ENCODE measurements around the gene PNKD.

GRCh38 chr2:218269900-218270720 is at the start of gene PNKD, which contains the start of gene AAMP:
- TF ChIP-seq SP1 (IDR thresholded peaks at IDR 0.05; ENCODE audit: low read depth, low read length) (peak; percentile 98), HDAC2 (IDR thresholded peaks at IDR 0.05; ENCODE audit: borderline replicate concordance in 1 of 2, low read depth in 2 of 2, low read length in 2 of 2) (peak in 1 of 2 experiments; percentile 13; a peak in 1 of 4 replicates), EP300 (IDR thresholded peaks at IDR 0.05; ENCODE audit: borderline replicate concordance in 1 of 2, low read depth in 2 of 2, low read length in 2 of 2) (no peak), POLR2A (IDR thresholded peaks at IDR 0.05; ENCODE audit: control extremely low read depth in 1 of 2, low read depth in 2 of 2, low read length in 2 of 2) (peak in 1 of 2 experiments; percentile 82; a peak in 2 of 3 replicates), RBBP5 (IDR thresholded peaks at IDR 0.05; ENCODE audit: borderline replicate concordance, low read depth, low read length) (0 out of 2 replicates have a peak, but pooled peaks have one; percentile 64), EZH2 (IDR thresholded peaks at IDR 0.05; ENCODE audit: low read depth, low read length, severe bottlenecking) (no peak), CHD2 (IDR thresholded peaks at IDR 0.05; ENCODE audit: low read length) (peak; percentile 89), SP2 (IDR thresholded peaks at IDR 0.05; ENCODE audit: low read length) (peak; percentile 83), SIN3A (conservative IDR thresholded peaks at IDR 0.05 in 1 of 2, IDR thresholded peaks at IDR 0.05 in 1 of 2; ENCODE audit: low read depth in 1 of 2, low read length in 2 of 2) (peak; percentile 16 to 78; a peak in 2 of 4 replicates), CBX8 (IDR thresholded peaks at IDR 0.05; ENCODE audit: borderline replicate concordance, low read depth, low read length) (no peak)
- TF ChIP-seq, protein P1, sequence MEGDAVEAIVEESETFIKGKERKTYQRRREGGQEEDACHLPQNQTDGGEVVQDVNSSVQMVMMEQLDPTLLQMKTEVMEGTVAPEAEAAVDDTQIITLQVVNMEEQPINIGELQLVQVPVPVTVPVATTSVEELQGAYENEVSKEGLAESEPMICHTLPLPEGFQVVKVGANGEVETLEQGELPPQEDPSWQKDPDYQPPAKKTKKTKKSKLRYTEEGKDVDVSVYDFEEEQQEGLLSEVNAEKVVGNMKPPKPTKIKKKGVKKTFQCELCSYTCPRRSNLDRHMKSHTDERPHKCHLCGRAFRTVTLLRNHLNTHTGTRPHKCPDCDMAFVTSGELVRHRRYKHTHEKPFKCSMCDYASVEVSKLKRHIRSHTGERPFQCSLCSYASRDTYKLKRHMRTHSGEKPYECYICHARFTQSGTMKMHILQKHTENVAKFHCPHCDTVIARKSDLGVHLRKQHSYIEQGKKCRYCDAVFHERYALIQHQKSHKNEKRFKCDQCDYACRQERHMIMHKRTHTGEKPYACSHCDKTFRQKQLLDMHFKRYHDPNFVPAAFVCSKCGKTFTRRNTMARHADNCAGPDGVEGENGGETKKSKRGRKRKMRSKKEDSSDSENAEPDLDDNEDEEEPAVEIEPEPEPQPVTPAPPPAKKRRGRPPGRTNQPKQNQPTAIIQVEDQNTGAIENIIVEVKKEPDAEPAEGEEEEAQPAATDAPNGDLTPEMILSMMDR (IDR thresholded peaks at IDR 0.05; ENCODE audit: control extremely low read depth in 1 of 3, insufficient read depth in 1 of 3, low read depth in 1 of 3, low read length in 3 of 3): no peak
- TF ChIP-seq, protein P2, sequence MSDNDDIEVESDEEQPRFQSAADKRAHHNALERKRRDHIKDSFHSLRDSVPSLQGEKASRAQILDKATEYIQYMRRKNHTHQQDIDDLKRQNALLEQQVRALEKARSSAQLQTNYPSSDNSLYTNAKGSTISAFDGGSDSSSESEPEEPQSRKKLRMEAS (IDR thresholded peaks at IDR 0.05): no peak
